Natural killer cell (primary cell): ENCODE measurements around the gene ABR. TPM values are rescaled to one million over a fixed set of nuclear protein-coding genes. Genes with fewer than 3 reads are reported as not detected.

ENCODE experiments used
- ATAC-seq, 3 donors: fragments of 150-1000 bp in 2 of 3; fragments of 200-7000 bp in 1 of 3; cut with Tn5 transposase; 1 replicate in 1 of 3; 2 replicates in 2 of 3; pipeline ENCODE4 v1.10.0; 2021; ENCODE audit warnings: mild to moderate bottlenecking in 2 of 3, moderate library complexity in 2 of 3
- DNase-seq, 2 donors: peaks; one replicate each; pipeline versions ENCODE4 v3.0.0 to v3.0.0-alpha.2; 2013 to 2021; ENCODE audit warnings: mixed read lengths in 1 of 2
- H3K27ac ChIP-seq: one replicate; pipeline ENCODE4 v1.5.1; 2013; ENCODE audit warnings: mild to moderate bottlenecking, low read length
- H3K27me3 ChIP-seq: one replicate; pipeline ENCODE4 v1.6.1; 2013; ENCODE audit warnings: low read length; ENCODE audit not compliant: control insufficient read depth, insufficient read depth
- H3K36me3 ChIP-seq: one replicate; pipeline ENCODE4 v1.6.1; 2013; ENCODE audit warnings: low read length; ENCODE audit not compliant: control insufficient read depth, insufficient read depth
- H3K4me1 ChIP-seq: one replicate; pipeline ENCODE4 v1.6.1; 2013; ENCODE audit warnings: low read length; ENCODE audit not compliant: control insufficient read depth, insufficient read depth
- H3K4me3 ChIP-seq: one replicate; pipeline ENCODE4 v1.5.1; 2013; ENCODE audit warnings: low read length
- H3K9me3 ChIP-seq: one replicate; pipeline ENCODE4 v1.6.1; 2013; ENCODE audit warnings: low read length; ENCODE audit not compliant: control insufficient read depth, insufficient read depth
- H3K27ac Mint-ChIP-seq, 2 donors: one replicate each; pipeline ENCODE4 v1.8.0; 2022; ENCODE audit warnings: mild to moderate bottlenecking in 2 of 2, mixed read lengths in 2 of 2, moderate library complexity in 1 of 2
- H3K27me3 Mint-ChIP-seq, 2 donors: one replicate each; pipeline ENCODE4 v1.8.0; 2022; ENCODE audit warnings: low read depth in 2 of 2, mixed read lengths in 2 of 2
- H3K36me3 Mint-ChIP-seq: one replicate; pipeline ENCODE4 v1.8.0; 2022; ENCODE audit warnings: mixed read lengths
- H3K4me1 Mint-ChIP-seq, 2 donors: one replicate each; pipeline ENCODE4 v1.8.0; 2022; ENCODE audit warnings: mixed read lengths in 2 of 2
- H3K4me3 Mint-ChIP-seq: one replicate; pipeline ENCODE4 v1.8.0; 2022; ENCODE audit warnings: mild to moderate bottlenecking, moderate library complexity, mixed read lengths
- H3K9me3 Mint-ChIP-seq, 2 donors: one replicate each; pipeline ENCODE4 v1.8.0; 2022; ENCODE audit warnings: mixed read lengths in 2 of 2
- WGBS: methylation state at CpG from one replicate; pipeline ENCODE4 v1.1.7; 2013; ENCODE audit warnings: missing lambda C conversion rate; ENCODE audit not compliant: insufficient coverage; 5-methylcytosine and 5-hydroxymethylcytosine counted together
- intact Hi-C: fragments of 100-400 bp; cut with micrococcal nuclease; formaldehyde crosslinking; loops from one replicate; pipeline ENCODE4 v1.14.2; 2022
- total RNA-seq, 4 donors: library from RNA; stranded (reverse); fragments of 120-200 nt in 1 of 4; gene quantifications; one replicate each; pipeline versions ENCODE4 v1.2.3 to v1.2.4, GENCODE V29; 2013 to 2022
- TF ChIP-seq, protein P1 (sequence below): fragments of 200-600 bp; IDR thresholded peaks from one replicate; pipeline ENCODE4 v1.8.0; 2022; ENCODE audit warnings: antibody characterized with exemption

ABR gene
- total RNA-seq, 3 donors from 2014 or later (not counting 1 experiment from before 2014, with no cell fraction given) = 155 to 215 (median 163) TPM

DNA sequence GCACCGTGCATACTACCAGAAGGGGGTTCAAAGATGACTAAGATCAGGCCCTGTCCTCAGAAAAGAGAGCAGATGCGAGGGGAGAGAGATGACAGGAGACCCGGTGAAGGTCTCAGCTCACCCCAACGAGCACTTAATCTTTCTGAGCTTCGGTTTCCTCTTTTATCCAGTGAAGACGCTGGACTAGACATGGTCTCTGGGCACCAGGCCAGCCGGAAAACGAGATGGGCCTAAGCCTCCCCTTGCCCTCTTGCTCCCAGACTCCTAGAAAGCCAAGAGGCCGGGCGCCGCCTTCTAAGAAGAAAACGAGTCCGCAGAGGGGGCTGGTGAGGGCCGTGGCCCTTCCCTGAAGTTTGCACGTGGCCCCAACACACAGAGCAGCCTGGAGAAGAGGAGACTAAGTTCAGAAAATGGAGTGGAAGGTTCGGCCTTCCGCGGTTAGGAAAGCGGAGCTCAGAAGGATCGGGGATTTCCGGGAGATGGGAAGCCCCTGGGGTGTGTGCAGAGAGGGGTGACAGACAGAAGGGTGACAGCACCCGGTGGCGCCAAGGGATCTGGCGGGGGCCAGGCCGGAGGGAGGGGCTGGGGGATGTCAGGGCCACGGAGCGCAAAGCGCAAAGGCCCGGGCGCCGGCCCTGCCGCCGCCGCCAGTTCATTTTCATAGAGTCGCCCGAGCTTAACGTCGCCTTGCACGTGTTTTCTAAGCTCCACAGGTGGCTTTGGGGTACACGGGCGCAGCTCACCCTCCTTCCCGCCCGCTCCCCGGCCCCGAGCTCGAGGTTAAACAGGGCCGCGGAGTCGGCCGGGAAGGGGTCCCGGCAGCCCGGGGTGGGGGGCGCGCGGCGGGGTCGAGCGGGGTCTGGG is 48.4 kb upstream of the ABR start:
- H3K4me1 ChIP-seq = peaks cover 30% of the 10 kb centered on the region
- H3K27me3 ChIP-seq = peaks cover 13% of the 10 kb centered on the region
- H3K27me3 Mint-ChIP-seq = peaks cover 18 to 26% of the 10 kb centered on the region in 2 donors
- intact Hi-C loops = no loop called here
- peak overlapping the region; percentile 44 to 72 for H3K27ac Mint-ChIP-seq
- peaks cover 19 to 22% of the 10 kb centered on the region in 2 donors for H3K4me1 Mint-ChIP-seq
- WGBS = 13% methylated on average over 58 of the region's 58 CpGs
- ATAC-seq (peak; percentile 65 to 79 (median 72)), DNase-seq (peak; percentile 23 to 72)
- H3K36me3 Mint-ChIP-seq = no peaks in the 10 kb centered on the region
- peak overlapping the region; percentile 33 for H3K4me3 ChIP-seq
- peaks cover 2% of the 10 kb centered on the region for H3K36me3 ChIP-seq
- H3K9me3 ChIP-seq = no peaks in the 10 kb centered on the region
- no peak overlapping the region for H3K27ac ChIP-seq
- peak overlapping the region; percentile 91 for H3K4me3 Mint-ChIP-seq
- H3K9me3 Mint-ChIP-seq = no peaks in the 10 kb centered on the region
- TF ChIP-seq, protein P1, sequence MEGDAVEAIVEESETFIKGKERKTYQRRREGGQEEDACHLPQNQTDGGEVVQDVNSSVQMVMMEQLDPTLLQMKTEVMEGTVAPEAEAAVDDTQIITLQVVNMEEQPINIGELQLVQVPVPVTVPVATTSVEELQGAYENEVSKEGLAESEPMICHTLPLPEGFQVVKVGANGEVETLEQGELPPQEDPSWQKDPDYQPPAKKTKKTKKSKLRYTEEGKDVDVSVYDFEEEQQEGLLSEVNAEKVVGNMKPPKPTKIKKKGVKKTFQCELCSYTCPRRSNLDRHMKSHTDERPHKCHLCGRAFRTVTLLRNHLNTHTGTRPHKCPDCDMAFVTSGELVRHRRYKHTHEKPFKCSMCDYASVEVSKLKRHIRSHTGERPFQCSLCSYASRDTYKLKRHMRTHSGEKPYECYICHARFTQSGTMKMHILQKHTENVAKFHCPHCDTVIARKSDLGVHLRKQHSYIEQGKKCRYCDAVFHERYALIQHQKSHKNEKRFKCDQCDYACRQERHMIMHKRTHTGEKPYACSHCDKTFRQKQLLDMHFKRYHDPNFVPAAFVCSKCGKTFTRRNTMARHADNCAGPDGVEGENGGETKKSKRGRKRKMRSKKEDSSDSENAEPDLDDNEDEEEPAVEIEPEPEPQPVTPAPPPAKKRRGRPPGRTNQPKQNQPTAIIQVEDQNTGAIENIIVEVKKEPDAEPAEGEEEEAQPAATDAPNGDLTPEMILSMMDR = no peak

DNA sequence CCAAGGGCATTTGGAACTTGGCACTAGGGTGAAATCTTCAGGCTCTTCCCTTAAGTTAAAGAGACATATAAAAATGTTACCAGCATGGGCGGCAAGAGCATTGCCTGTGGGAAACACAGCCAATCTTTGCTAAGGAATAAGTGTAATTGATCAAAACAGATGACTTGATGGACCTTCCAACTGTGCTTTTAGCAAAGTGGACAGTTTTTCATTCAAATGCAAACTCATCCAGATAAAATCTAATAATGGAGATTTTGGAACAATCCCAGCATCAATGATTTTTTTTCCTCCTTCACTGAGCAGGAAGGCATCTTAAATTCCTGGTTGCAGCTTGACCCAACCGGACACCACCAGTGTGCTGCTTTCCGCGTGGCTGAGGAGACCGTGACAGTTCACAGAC is 47.6 kb upstream of the ABR start:
- H3K27me3 Mint-ChIP-seq = peaks cover 15 to 23% of the 10 kb centered on the region in 2 donors
- no peaks in the 10 kb centered on the region for H3K9me3 Mint-ChIP-seq
- Histone ChIP-seq H3K4me1 (peaks cover 30% of the 10 kb centered on the region), H3K9me3 (no peaks in the 10 kb centered on the region), H3K36me3 (peaks cover 2% of the 10 kb centered on the region), H3K4me3 (no peak overlapping the region), H3K27ac (no peak overlapping the region), H3K27me3 (peaks cover 13% of the 10 kb centered on the region)
- no peak overlapping the region for H3K27ac Mint-ChIP-seq
- TF ChIP-seq, protein P1 = no peak
- H3K4me3 Mint-ChIP-seq = peak overlapping the region; percentile 91
- peaks cover 19 to 22% of the 10 kb centered on the region in 2 donors for H3K4me1 Mint-ChIP-seq
- intact Hi-C loops = no loop called here
- DNase-seq (no peak), ATAC-seq (no peak)
- H3K36me3 Mint-ChIP-seq = no peaks in the 10 kb centered on the region
- 87% methylated on average over 5 of the region's 5 CpGs for WGBS

DNA sequence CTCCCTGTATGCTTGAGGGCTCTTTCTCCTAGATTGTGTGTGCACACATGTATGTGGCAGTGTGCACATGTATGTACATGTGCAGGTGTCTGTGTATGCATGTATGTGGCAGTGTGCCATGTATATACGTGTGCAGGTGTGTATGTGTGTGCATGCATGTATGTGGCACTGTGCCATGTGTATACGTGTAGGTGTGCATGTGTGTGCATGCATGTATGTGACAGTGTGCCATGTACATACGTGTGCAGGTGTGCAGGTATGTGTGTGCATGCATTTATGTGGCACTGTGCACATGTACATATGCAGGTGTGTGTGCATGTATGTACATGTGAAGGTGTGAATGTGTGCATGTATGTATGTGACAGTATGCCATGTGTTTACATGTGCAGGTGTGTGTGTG is 46.5 kb upstream of the ABR start:
- intact Hi-C loops = no loop called here
- Mint-ChIP-seq H3K27ac (no peak overlapping the region), H3K27me3 (peaks cover 5 to 20% of the 10 kb centered on the region in 2 donors), H3K36me3 (no peaks in the 10 kb centered on the region), H3K9me3 (no peaks in the 10 kb centered on the region), H3K4me3 (no peak overlapping the region), H3K4me1 (peaks cover 13 to 22% of the 10 kb centered on the region in 2 donors)
- ATAC-seq (no peak), DNase-seq (no peak)
- peaks cover 2% of the 10 kb centered on the region for H3K36me3 ChIP-seq
- no peak overlapping the region for H3K27ac ChIP-seq
- peaks cover 26% of the 10 kb centered on the region for H3K4me1 ChIP-seq
- TF ChIP-seq, protein P1 = no peak
- H3K27me3 ChIP-seq = peaks cover 10% of the 10 kb centered on the region
- H3K4me3 ChIP-seq = no peak overlapping the region
- 97% methylated on average over 3 of the region's 3 CpGs for WGBS
- H3K9me3 ChIP-seq = no peaks in the 10 kb centered on the region
